ENCODE measurements around the gene GAB2. TPM values are rescaled to one million over a fixed set of nuclear protein-coding genes. Genes with fewer than 3 reads are reported as not detected.

The GAB2 gene
- total RNA-seq, 4 donors from 2014 or later = 8.1 to 18.1 (median 13.4) TPM

GRCh38 chr11:78351979-78352841 lies 65.4 kb downstream of the GAB2 start:
- Histone ChIP-seq H3K4me3 (replicated peaks in 1 of 3) (no peak overlapping the region), H3K27me3 (no peaks in the 10 kb centered on the region), H3K27ac (peak overlapping the region in 1 of 3 donors; percentile 29), H3K9me3 (no peaks in the 10 kb centered on the region), H3K36me3 (no peaks in the 10 kb centered on the region), H3K4me1 (peaks cover 24 to 56% of the 10 kb centered on the region in 2 donors)
- TF ChIP-seq POLR2A (IDR thresholded peaks at IDR 0.05) (no peak), CTCF (IDR thresholded peaks at IDR 0.05) (no peak)
- intact Hi-C loops (cut with DNase I) = no loop called here
- 90 to 91% methylated on average over 14 of the region's 14 CpGs for WGBS, 2 donors
- DNase-seq = no peak

GRCh38 chr11:78351193-78351592 lies 66.4 kb downstream of the GAB2 start:
- intact Hi-C loops (cut with DNase I) = no loop called here
- H3K27ac ChIP-seq = peak overlapping the region; percentile 79 to 87 (median 81)
- peaks cover 24 to 56% of the 10 kb centered on the region in 2 donors for H3K4me1 ChIP-seq
- TF ChIP-seq POLR2A (IDR thresholded peaks at IDR 0.05) (no peak), CTCF (IDR thresholded peaks at IDR 0.05) (no peak)
- H3K27me3 ChIP-seq = no peaks in the 10 kb centered on the region
- no peak overlapping the region for H3K4me3 ChIP-seq (replicated peaks in 1 of 3)
- H3K9me3 ChIP-seq = no peaks in the 10 kb centered on the region
- DNase-seq = no peak
- H3K36me3 ChIP-seq = no peaks in the 10 kb centered on the region
- WGBS, 2 donors = 76 to 88% methylated on average over 3 of the region's 3 CpGs

- Histone ChIP-seq H3K4me1 (peaks cover 24 to 56% of the 10 kb centered on the region in 2 donors), H3K27ac (peak overlapping the region; percentile 79 to 87 (median 81)), H3K36me3 (no peaks in the 10 kb centered on the region), H3K27me3 (no peaks in the 10 kb centered on the region), H3K4me3 (replicated peaks in 1 of 3) (no peak overlapping the region), H3K9me3 (no peaks in the 10 kb centered on the region)
- TF ChIP-seq POLR2A (IDR thresholded peaks at IDR 0.05) = no peak
- no peak for TF ChIP-seq CTCF (IDR thresholded peaks at IDR 0.05)
- intact Hi-C loops (cut with DNase I) = no loop called here
- WGBS, 2 donors = 16 to 19% methylated on average over 7 of the region's 7 CpGs
- DNase-seq = peak; percentile 15 to 19
These were observed 66.9 kb downstream of the GAB2 start for GRCh38 chr11:78350646-78351165.

- intact Hi-C loops (cut with DNase I) = no loop called here
- Histone ChIP-seq H3K27me3 (no peaks in the 10 kb centered on the region), H3K4me3 (replicated peaks in 1 of 3) (no peak overlapping the region), H3K9me3 (no peaks in the 10 kb centered on the region), H3K36me3 (no peaks in the 10 kb centered on the region), H3K4me1 (peaks cover 24 to 54% of the 10 kb centered on the region in 2 donors), H3K27ac (peak overlapping the region; percentile 79 to 87 (median 81))
- TF ChIP-seq POLR2A (IDR thresholded peaks at IDR 0.05) (peak in 1 of 2 donors; percentile 3), CTCF (IDR thresholded peaks at IDR 0.05) (no peak)
- DNase-seq = peak; percentile 48 to 51
- WGBS, 2 donors = 13 to 14% methylated on average over 6 of the region's 6 CpGs
These were observed 67.5 kb downstream of the GAB2 start for GRCh38 chr11:78350091-78350645.

All from thyroid gland (tissue), 4 donors.